Thoracic aorta (tissue), 2 donors: Measurements from ENCODE around the gene USP9X. TPM values are rescaled to one million over a fixed set of nuclear protein-coding genes. Genes with fewer than 3 reads are reported as not detected.
"Not testable (repeated sequence)": the region's sequence is repeated elsewhere in the genome, so short reads cannot be mapped to it uniquely, and the experiment has no call there.

Source experiments
- ATAC-seq: fragments of 150-250 bp; one replicate; pipeline ENCODE4 v1.8.0; 2017; ENCODE audit warnings: low read depth; ENCODE audit not compliant: insufficient number of reproducible peaks, low FRiP score
- DNase-seq: peaks from one replicate; pipeline ENCODE4 v3.0.0-alpha.2; 2020; ENCODE audit warnings: low spot score
- H3K27ac ChIP-seq, 2 donors: fragments of 200-600 bp; sonication (generic); 1 replicate in 1 of 2; 2 replicates in 1 of 2; pipeline ENCODE4 v1.5.1; 2016; ENCODE audit warnings: mild to moderate bottlenecking in 2 of 2, moderate library complexity in 2 of 2
- H3K27me3 ChIP-seq: fragments of 200-600 bp; sonication (generic); replicated peaks from 2 replicates; pipeline ENCODE4 v1.6.0; 2016; ENCODE audit warnings: mild to moderate bottlenecking; ENCODE audit not compliant: insufficient read depth
- H3K36me3 ChIP-seq: fragments of 200-600 bp; sonication (generic); one replicate; pipeline ENCODE4 v1.5.1; 2016
- H3K4me1 ChIP-seq, 2 donors: fragments of 200-600 bp; sonication (generic); 1 replicate in 1 of 2; 2 replicates in 1 of 2; pipeline versions ENCODE4 v1.5.1 to v1.6.0; 2016; ENCODE audit warnings: low read depth in 2 of 2, mild to moderate bottlenecking in 1 of 2; ENCODE audit not compliant: control insufficient read depth in 1 of 2
- H3K4me3 ChIP-seq: fragments of 200-600 bp; sonication (generic); 2 replicates; pipeline ENCODE4 v1.5.1; 2016; ENCODE audit warnings: mild to moderate bottlenecking
- H3K9me3 ChIP-seq: fragments of 200-600 bp; sonication (generic); 2 replicates; pipeline ENCODE4 v1.5.1; 2016
- total RNA-seq, 2 donors: library from RNA; depleted of rRNA; stranded (reverse); fragments of >200 nt; gene quantifications; one replicate each; pipeline versions ENCODE4 v1.1.0 to v1.2.3, GENCODE V29; 2016
- TF ChIP-seq, protein P1 (sequence below): fragments of 200-600 bp; sonication (generic); IDR thresholded peaks from one replicate; pipeline ENCODE4 v1.5.1; 2019; ENCODE audit warnings: antibody characterized with exemption

Gene USP9X
- total RNA-seq, 2 donors from 2014 or later = 81.4 to 87.8 TPM

DNA sequence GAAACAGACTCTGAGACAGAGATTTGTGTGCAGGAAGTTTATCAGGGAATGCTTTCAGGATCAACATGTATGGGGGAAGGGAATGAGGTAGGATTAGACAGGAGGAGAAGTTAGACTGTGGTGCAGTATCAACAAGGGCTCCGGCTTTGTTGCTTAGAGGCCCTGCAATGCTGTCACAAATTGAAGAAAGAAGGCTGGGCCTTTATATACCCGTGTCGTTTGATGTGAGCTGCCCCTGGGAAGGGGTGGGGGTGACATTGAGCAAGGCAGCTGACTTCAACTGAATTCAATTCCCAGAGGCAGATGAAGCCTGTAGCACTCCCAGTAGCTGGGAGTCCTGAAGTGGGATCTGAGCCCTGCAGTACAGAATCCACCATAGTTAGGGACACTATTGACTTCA lies 29.5 kb upstream of the USP9X start:
- H3K27ac ChIP-seq = no peak overlapping the region
- DNase-seq (no peak), ATAC-seq (no peak)
- TF ChIP-seq, protein P1, sequence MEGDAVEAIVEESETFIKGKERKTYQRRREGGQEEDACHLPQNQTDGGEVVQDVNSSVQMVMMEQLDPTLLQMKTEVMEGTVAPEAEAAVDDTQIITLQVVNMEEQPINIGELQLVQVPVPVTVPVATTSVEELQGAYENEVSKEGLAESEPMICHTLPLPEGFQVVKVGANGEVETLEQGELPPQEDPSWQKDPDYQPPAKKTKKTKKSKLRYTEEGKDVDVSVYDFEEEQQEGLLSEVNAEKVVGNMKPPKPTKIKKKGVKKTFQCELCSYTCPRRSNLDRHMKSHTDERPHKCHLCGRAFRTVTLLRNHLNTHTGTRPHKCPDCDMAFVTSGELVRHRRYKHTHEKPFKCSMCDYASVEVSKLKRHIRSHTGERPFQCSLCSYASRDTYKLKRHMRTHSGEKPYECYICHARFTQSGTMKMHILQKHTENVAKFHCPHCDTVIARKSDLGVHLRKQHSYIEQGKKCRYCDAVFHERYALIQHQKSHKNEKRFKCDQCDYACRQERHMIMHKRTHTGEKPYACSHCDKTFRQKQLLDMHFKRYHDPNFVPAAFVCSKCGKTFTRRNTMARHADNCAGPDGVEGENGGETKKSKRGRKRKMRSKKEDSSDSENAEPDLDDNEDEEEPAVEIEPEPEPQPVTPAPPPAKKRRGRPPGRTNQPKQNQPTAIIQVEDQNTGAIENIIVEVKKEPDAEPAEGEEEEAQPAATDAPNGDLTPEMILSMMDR = no peak
- no peaks in the 10 kb centered on the region for H3K4me1 ChIP-seq
- H3K4me3 ChIP-seq = no peak overlapping the region
- no peaks in the 10 kb centered on the region for H3K27me3 ChIP-seq
- no peaks in the 10 kb centered on the region for H3K36me3 ChIP-seq
- H3K9me3 ChIP-seq = no peaks in the 10 kb centered on the region

DNA sequence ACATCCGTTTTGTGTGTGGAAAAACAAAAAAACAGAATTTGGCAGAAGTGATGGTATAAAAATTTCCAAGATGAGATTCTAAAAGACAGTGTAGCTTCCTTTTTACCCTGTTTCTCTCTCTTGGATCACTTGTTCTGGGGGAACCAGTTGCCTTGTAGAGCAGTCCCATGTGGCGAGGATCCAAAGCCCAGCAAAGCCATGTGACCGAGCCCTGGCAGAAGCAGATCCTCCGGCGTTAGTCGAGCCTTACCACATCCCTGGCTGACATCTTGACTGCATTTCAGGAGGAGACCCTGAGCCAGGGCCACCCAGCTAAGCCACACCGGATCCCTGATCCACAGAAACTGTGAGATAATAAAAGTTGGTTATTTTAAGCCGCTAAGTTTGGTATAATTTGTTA lies 22.0 kb upstream of the USP9X start:
- H3K36me3 ChIP-seq, H3K9me3 ChIP-seq, H3K4me1 ChIP-seq, H3K27me3 ChIP-seq, DNase-seq, ATAC-seq, H3K27ac ChIP-seq, H3K4me3 ChIP-seq: not testable (repeated sequence)

DNA sequence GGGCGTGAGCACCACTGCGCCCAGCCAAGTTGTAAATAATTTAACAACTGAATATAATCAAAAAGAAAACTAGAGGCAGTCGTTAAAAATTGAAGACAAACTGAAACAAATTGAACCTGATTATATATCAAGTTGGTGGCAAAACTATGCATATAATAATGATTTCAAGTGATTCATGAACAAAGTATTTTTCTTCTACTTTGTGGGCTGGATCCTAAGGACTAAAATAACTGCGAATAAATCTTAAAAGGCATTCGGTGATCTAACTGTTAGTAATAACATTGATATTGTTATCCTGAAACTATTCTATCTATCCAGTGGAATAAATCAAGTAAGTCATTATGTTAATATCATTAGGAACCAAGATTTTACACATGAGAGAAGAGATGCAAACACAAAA lies 21.2 kb upstream of the USP9X start:
- ATAC-seq = no peak
- TF ChIP-seq, protein P1 = no peak
- H3K4me1 ChIP-seq = no peaks in the 10 kb centered on the region

DNA sequence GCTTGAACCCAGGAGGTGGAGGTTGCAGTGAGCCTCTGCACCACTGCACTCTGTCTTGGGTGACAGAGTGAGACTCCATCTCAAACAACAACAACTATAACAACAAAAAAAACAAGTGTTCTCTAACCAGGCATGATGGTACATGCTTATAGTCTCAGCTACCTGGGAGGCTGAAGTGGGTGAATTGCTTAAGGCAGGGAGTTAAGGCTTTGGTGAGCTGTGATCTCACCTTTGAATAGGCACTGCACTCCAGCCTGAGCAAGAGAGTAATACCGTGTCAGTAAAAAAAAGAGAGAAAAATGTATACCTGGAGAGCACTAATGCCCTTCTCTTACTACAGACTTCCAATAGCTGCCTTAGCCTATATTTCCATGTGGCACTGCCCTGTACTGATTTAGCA lies 18.9 kb upstream of the USP9X start:
- no peak overlapping the region for H3K4me3 ChIP-seq
- no peaks in the 10 kb centered on the region for H3K27me3 ChIP-seq
- ATAC-seq = no peak
- DNase-seq = no peak
- H3K4me1 ChIP-seq = no peaks in the 10 kb centered on the region
- no peaks in the 10 kb centered on the region for H3K9me3 ChIP-seq
- H3K27ac ChIP-seq = no peak overlapping the region
- H3K36me3 ChIP-seq = no peaks in the 10 kb centered on the region
- TF ChIP-seq, protein P1 = no peak

More for the DNA sequence above, 21.2 kb upstream of the USP9X start:
- H3K9me3 ChIP-seq = no peaks in the 10 kb centered on the region
- H3K36me3 ChIP-seq = no peaks in the 10 kb centered on the region
- no peak for DNase-seq
- H3K27ac ChIP-seq = no peak overlapping the region
- H3K4me3 ChIP-seq = no peak overlapping the region
- H3K27me3 ChIP-seq = no peaks in the 10 kb centered on the region

DNA sequence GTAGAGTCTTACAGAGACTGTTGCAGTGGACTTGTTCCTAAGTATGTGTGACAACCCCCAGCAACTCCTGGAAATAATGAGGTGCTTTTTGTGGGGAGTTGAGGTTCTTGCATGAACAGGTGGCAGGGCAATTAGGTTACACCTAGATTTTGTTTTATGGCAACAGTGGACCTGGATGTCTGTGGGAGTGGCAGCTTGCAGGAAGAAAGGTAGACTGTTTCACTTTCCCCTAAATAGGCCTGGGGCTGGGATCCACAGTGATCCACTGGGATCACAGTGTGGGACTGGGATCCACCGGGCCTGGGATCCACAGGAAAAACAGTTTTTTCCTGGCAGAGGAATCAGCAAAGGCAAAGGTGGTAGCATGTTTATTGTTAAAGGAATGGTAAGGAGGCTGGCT lies 18.3 kb upstream of the USP9X start:
- H3K4me3 ChIP-seq = no peak overlapping the region
- no peaks in the 10 kb centered on the region for H3K4me1 ChIP-seq
- DNase-seq (no peak), ATAC-seq (no peak)
- no peak overlapping the region for H3K27ac ChIP-seq
- no peaks in the 10 kb centered on the region for H3K27me3 ChIP-seq
- no peaks in the 10 kb centered on the region for H3K9me3 ChIP-seq
- no peaks in the 10 kb centered on the region for H3K36me3 ChIP-seq
- TF ChIP-seq, protein P1 = no peak

DNA sequence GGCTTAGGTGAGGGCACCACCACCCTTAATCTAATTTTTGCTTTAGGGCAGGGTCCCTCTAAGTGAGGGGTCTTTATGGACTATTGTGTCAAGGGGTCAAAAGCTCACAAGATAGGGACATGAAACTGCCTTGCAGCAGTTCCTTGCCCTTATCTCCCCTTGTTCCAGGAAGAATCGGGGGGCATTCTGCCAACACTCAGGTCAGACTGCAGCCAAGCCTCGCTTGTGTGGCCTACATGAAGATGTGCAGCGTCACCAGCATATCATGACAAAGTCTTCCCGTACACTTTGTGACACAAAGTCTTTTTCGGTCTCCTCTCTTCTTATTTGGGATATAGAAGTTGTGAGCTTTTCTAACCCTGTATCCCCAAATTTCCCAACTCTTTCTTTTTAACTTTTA lies 17.5 kb upstream of the USP9X start:
- H3K9me3 ChIP-seq = no peaks in the 10 kb centered on the region
- H3K27ac ChIP-seq = no peak overlapping the region
- ATAC-seq = no peak
- H3K27me3 ChIP-seq = no peaks in the 10 kb centered on the region
- TF ChIP-seq, protein P1 = no peak
- H3K36me3 ChIP-seq = no peaks in the 10 kb centered on the region
- no peaks in the 10 kb centered on the region for H3K4me1 ChIP-seq
- DNase-seq = no peak
- no peak overlapping the region for H3K4me3 ChIP-seq
